ENCODE data around the gene RPL10. TPM values are rescaled to one million over a fixed set of nuclear protein-coding genes. Genes with fewer than 3 reads are reported as not detected.
A peak's percentile ranks its signal among the peaks of the same experiment; 100 is the strongest.

RPL10 gene
- total RNA-seq, 4 donors from 2014 or later: 1,199 to 6,548 (median 3,258) TPM

DNA sequence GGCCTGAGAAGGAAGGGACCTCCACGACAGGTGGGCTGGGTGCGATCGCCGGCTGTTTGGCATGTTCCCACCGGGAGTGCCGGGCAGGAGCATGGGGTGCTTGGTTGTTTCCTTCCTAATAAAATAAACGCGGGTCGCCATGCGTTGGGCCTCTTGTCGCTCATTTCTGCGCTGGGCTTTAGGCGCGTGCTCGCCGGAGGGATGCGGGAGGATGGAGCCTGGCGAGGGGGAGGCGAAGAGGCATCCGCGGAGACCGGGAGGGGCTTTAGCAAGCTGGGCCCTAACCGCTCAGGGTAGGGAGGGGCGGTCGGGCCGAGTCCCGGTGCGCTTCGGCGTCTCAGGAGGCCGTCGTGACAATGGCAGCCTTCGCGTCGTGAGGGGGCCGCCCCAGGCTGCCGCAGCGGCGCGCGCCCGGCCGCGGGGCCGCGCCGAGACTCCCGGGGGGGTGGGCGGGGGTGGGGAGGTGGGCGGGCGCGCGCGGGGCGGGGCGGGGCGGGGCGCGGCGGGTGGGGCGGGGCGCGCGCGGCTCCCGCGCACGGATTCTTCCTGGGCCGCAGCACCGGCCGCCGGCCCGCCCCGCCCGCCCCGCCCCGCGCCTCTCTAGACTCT, 38.3 kb downstream of the RPL10 start:
- TF ChIP-seq CTCF (IDR thresholded peaks at IDR 0.05) (no peak), POLR2A (IDR thresholded peaks at IDR 0.05) (no peak)
- intact Hi-C loops (cut with DNase I): loop anchor here (5.0 kb wide), 1 partner anchor 51 kb away; the partner anchor contains the start of gene UBL4A
- peaks cover 3 to 10% of the 10 kb centered on the region in 2 donors for H3K36me3 ChIP-seq
- DNase-seq: peak; percentile 27 to 30
- H3K27me3 ChIP-seq: no peaks in the 10 kb centered on the region
- 67% methylated on average over 3 of the region's 78 CpGs; no CpG with 5 or more reads in 1 of the 2 donors for WGBS, 2 donors
- H3K27ac ChIP-seq: peak overlapping the region; percentile 43 to 78 (median 66)
- peak overlapping the region in 1 of 3 donors; percentile 56 for H3K4me3 ChIP-seq (replicated peaks in 1 of 3)
- H3K9me3 ChIP-seq: no peaks in the 10 kb centered on the region
- H3K4me1 ChIP-seq: peaks cover 4 to 6% of the 10 kb centered on the region in 2 donors

- peaks cover 3 to 10% of the 10 kb centered on the region in 2 donors for H3K36me3 ChIP-seq
- DNase-seq: peak; percentile 57 to 59
Measured at GRCh38 chrX:154436983-154437752, 39.0 kb downstream of the RPL10 start, which contains the start of gene GDI1. Gene GDI1, plus strand, starts transcription at chrX:154437154. Its CDS starts 101 bp downstream, at chrX:154437255.

GRCh38 chrX:154437971-154438893, 40.1 kb downstream of the RPL10 start:
- DNase-seq: no peak
- WGBS, 2 donors: 36 to 61% methylated on average over 17 to 20 of the region's 28 CpGs
- Histone ChIP-seq H3K4me3 (replicated peaks in 1 of 3) (peak overlapping the region in 1 of 3 donors; percentile 56), H3K9me3 (no peaks in the 10 kb centered on the region), H3K27ac (peak overlapping the region in 1 of 3 donors; percentile 43), H3K4me1 (peaks cover 4 to 6% of the 10 kb centered on the region in 2 donors), H3K27me3 (no peaks in the 10 kb centered on the region), H3K36me3 (peaks cover 3 to 10% of the 10 kb centered on the region in 2 donors)
- intact Hi-C loops (cut with DNase I): loop anchor here (5.0 kb wide), 1 partner anchor 49 kb away; the partner anchor contains the start of gene UBL4A
- no peak for TF ChIP-seq POLR2A (IDR thresholded peaks at IDR 0.05)
- TF ChIP-seq CTCF (IDR thresholded peaks at IDR 0.05): no peak

More at GRCh38 chrX:154436983-154437752, 39.0 kb downstream of the RPL10 start, which contains the start of gene GDI1:
- no peaks in the 10 kb centered on the region for H3K9me3 ChIP-seq
- intact Hi-C loops (cut with DNase I): loop anchor here (5.0 kb wide), 1 partner anchor 50 kb away; the partner anchor contains the start of gene UBL4A
- no peaks in the 10 kb centered on the region for H3K27me3 ChIP-seq
- peaks cover 4 to 6% of the 10 kb centered on the region in 2 donors for H3K4me1 ChIP-seq
- H3K27ac ChIP-seq: peak within 1 kb of the TSS; percentile 43 to 78 (median 66)
- peak within 1 kb of the TSS in 1 of 3 donors; percentile 56 for H3K4me3 ChIP-seq (replicated peaks in 1 of 3)
- WGBS, 2 donors: 2% methylated on average over 9 of the region's 93 CpGs; no CpG with 5 or more reads in 1 of the 2 donors
- peak in 1 of 2 donors; percentile 59 for TF ChIP-seq POLR2A (IDR thresholded peaks at IDR 0.05)
- no peak for TF ChIP-seq CTCF (IDR thresholded peaks at IDR 0.05)

- Histone ChIP-seq H3K27ac (no peak overlapping the region), H3K4me3 (replicated peaks in 1 of 3) (no peak overlapping the region), H3K9me3 (no peaks in the 10 kb centered on the region), H3K27me3 (no peaks in the 10 kb centered on the region), H3K36me3 (peaks cover 0 to 2% of the 10 kb centered on the region in 2 donors), H3K4me1 (peaks cover 10 to 12% of the 10 kb centered on the region in 2 donors)
- 97 to 100% methylated on average over 3 to 7 of the region's 18 CpGs for WGBS, 2 donors
- DNase-seq: no peak
- intact Hi-C loops (cut with DNase I): loop anchor here (5.0 kb wide), 1 partner anchor 47 kb away; the partner anchor contains the start of gene UBL4A
- TF ChIP-seq CTCF (IDR thresholded peaks at IDR 0.05) (no peak), POLR2A (IDR thresholded peaks at IDR 0.05) (no peak)
Measured at GRCh38 chrX:154439841-154440240, 41.7 kb downstream of the RPL10 start.

Data from thyroid gland (tissue), 4 donors.